Stimulated activated CD8-positive, alpha-beta memory T cell treated with anti-CD3 and anti-CD28 coated beads, Interleukin-7, amount 100 ng/mL, for 4 hours (primary cell): ENCODE results near the gene SLC4A3.

Source experiments
- DNase-seq, 2 donors: peaks; one replicate each; pipeline ENCODE4 v3.0.0-alpha.2; 2020; ENCODE audit warnings: low read depth in 2 of 2

SLC4A3 gene

GRCh38 chr2:219631904-219632759 lies 4.7 kb downstream of the SLC4A3 start:
- DNase-seq: no peak

- DNase-seq: no peak
Observed at GRCh38 chr2:219632760-219633105, 5.3 kb downstream of the SLC4A3 start.

- DNase-seq: no peak
Observed at GRCh38 chr2:219633276-219634065, 6.0 kb downstream of the SLC4A3 start.

DNA sequence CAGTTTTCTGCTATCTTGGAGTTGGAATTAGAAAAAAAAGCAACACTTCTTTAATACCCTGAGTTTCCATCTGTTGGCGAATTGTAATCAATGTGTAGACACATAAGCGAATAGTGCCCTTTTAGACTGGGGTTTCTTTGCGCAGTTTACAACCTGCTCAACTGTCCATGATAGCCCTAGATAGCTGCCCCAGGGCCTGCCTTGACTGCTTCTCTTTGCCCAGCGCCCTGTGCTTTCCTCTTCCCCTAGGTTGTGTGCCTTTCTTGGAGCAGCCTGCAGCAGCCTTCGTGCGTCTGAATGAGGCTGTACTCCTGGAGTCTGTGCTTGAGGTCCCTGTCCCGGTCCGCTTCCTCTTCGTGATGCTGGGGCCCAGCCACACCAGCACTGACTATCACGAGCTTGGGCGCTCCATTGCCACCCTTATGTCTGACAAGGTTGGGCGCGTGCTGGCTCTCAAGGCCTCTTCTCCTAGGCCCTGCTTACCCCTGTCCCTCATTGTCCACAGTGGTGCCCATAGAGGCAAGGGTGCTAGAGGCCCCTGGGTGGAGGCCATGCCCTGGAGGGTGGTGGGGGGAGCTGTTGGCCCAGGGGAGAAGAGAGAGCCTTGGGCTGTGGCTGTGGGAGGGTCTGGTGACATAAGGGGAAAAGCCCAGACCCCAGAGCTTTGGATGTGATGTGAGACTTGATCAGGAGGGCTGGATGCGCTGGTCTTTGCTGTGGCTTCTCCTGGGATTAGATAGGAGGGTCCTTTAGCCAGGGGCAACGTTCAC lies 6.9 kb downstream of the SLC4A3 start:
- DNase-seq: no peak

DNA sequence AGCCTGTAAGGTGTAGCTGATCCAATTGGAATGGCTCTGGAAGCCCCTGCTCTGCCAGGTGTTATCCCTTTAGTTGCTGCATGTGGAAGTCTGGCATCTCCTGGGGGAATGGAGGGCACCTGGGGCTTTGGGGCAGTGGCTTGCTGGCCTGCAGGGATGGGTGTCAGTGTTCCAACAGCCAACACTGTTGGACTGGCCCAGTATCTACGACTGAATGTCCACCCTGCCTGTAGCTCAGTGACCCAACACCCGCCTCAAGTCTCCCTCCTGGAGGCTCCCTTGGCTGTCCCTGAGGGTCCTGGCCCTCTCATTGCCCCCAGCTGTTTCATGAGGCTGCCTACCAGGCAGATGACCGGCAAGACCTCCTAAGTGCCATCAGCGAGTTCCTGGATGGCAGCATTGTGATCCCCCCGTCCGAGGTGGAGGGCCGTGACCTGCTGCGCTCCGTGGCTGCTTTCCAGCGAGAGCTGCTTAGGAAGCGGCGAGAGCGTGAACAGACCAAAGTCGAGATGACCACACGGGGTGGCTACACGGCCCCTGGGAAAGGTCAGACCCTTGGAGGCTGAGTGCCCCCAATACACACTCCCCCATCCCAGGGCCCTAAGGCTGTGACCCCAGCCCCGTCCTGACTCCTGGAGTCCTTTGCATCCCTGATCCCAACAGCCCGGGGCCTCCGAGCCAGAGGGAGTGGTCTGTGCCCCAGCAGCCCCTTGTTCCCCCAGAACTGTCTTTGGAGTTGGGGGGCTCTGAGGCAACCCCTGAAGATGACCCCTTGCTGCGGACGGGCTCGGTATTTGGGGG lies 7.7 kb downstream of the SLC4A3 start:
- DNase-seq: no peak

GRCh38 chr2:219636144-219636915 lies 8.9 kb downstream of the SLC4A3 start:
- DNase-seq: no peak

GRCh38 chr2:219636941-219637841 lies 9.8 kb downstream of the SLC4A3 start:
- no peak for DNase-seq

- DNase-seq: no peak
Observed at GRCh38 chr2:219637842-219638185, 10.4 kb downstream of the SLC4A3 start.

DNA sequence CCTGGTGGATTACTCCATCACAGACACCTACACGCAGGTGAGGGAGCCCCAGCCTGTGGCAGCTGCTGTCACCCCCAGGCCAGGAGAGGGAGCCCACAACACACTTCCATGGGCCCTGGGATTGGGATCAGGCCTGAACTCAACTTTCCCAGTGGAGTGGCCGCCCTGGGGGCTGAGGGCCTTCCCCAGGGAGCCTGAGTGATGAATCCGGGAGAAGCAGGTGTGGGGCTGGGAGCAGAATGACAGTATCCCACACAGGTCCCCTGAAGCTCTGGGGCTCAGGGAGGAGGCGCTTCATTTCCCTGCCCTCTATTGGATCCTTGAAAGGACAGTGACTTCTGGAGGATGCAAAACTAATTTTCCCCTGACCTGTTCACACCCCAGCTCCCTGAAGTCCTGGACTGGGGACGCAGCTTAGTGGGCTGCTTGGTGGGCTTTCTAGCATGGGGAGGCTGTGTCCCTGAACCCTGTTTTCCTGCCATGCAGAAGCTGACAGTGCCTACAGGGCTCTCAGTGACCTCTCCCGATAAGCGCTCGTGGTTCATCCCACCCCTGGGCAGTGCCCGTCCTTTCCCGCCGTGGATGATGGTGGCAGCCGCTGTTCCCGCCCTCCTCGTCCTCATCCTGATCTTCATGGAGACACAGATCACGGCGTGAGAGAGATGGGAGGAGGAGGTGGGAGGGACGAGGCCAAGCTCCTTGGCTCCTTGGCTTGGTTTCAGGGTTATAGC lies 11.0 kb downstream of the SLC4A3 start:
- DNase-seq: no peak

- no peak for DNase-seq
Observed at GRCh38 chr2:219638948-219639755, 11.7 kb downstream of the SLC4A3 start.

- DNase-seq: no peak
Observed at GRCh38 chr2:219641390-219642068, 14.1 kb downstream of the SLC4A3 start.

DNA sequence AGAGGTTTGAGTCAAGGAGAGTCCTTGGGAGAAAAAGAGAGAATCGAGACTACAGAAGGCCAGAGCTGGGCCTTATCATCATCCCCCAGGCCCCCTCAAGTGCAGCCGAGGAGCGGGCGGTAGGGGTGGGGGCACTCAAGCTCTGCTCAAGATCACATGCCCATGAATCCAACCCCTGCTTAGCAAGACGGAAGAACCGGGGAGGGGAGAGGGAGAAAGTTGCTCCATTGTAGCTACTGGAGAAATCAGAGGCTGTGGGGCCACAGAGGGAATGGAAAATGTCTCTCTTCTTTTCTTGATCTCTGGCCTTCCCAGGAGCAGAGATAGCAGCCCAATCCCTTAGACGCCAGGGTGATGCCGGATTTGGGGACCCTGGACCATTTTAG lies 14.6 kb downstream of the SLC4A3 start:
- DNase-seq: no peak

- DNase-seq: peak; percentile 77 to 81
Observed at GRCh38 chr2:219642465-219643083, 15.1 kb downstream of the SLC4A3 start.

DNA sequence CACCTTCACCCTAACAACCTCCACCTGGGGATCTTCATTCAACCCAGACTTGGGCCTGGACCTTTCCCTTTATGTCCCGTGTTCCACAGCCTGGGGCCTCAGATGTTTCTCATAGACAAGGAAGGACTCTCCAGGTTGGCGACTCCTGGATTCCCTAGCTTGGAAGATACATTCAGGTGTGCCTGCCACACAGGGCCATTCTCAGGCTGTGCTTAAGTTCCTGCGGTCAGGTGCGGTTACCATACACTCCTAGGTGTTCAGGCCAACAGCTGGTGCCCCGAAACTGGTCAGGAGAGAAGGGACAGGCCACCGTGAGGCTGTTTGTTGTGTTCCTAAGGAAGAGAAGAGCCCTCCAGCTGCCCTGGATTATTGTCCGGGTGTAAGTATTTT lies 15.6 kb downstream of the SLC4A3 start:
- no peak for DNase-seq

GRCh38 chr2:219643788-219644398 lies 16.5 kb downstream of the SLC4A3 start:
- no peak for DNase-seq

GRCh38 chr2:219644801-219645480 lies 17.5 kb downstream of the SLC4A3 start:
- DNase-seq: no peak
